ENCODE measurements around the gene ZNF548. TPM values are rescaled to one million over a fixed set of nuclear protein-coding genes. Genes with fewer than 3 reads are reported as not detected.

The ZNF548 gene
- total and polyA plus RNA-seq, 2 donors (not counting 1 experiment from before 2014, with no cell fraction given): 52.5 to 83.8 TPM

DNA sequence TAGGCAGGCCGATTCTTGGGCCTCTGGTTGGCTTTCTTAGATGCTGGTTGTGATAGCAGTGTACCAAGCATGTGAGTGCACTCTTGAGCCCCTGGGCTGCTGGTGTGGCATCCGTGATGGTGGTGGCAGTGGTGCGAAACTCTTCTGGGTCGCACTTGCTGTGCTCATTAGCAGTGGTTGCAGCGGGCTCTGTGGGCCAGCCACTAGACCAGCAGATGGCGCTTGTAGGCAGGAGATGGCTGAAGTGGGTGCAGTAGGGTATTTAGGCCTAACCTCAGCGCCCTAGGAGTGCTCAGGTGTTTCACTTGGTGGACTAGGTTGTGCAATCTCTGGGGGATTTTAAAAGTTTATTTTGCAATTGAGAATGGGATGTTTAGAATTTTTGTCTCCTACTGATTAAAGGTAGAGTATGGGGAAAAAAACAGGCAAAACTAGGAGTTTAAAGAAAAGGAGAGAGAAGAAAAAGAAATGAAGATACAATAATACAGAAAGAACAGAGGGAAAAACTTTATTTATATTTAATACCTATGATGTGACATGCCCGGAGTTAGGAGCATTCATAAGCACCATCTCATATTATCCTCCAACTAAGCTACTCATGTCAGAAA, 17.0 kb downstream of the ZNF548 start:
- 24% methylated on average over 7 of the region's 8 CpGs for WGBS (ENCODE audit: insufficient coverage)
- H3K4me3 Mint-ChIP-seq: no peak overlapping the region
- H4K20me1 ChIP-seq (ENCODE audit: control insufficient read depth, insufficient read depth, low read length, poor library complexity, severe bottlenecking): no peaks in the 10 kb centered on the region
- TF ChIP-seq EZH2 (IDR thresholded peaks at IDR 0.05; ENCODE audit: borderline replicate concordance, insufficient read depth, low read depth, low read length, poor library complexity, severe bottlenecking): no peak
- TF ChIP-seq, protein P1, sequence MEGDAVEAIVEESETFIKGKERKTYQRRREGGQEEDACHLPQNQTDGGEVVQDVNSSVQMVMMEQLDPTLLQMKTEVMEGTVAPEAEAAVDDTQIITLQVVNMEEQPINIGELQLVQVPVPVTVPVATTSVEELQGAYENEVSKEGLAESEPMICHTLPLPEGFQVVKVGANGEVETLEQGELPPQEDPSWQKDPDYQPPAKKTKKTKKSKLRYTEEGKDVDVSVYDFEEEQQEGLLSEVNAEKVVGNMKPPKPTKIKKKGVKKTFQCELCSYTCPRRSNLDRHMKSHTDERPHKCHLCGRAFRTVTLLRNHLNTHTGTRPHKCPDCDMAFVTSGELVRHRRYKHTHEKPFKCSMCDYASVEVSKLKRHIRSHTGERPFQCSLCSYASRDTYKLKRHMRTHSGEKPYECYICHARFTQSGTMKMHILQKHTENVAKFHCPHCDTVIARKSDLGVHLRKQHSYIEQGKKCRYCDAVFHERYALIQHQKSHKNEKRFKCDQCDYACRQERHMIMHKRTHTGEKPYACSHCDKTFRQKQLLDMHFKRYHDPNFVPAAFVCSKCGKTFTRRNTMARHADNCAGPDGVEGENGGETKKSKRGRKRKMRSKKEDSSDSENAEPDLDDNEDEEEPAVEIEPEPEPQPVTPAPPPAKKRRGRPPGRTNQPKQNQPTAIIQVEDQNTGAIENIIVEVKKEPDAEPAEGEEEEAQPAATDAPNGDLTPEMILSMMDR (IDR thresholded peaks at IDR 0.05): peak; percentile 72
- peaks cover 15% of the 10 kb centered on the region for H3K4me1 Mint-ChIP-seq
- H3K79me2 ChIP-seq (ENCODE audit: control insufficient read depth, insufficient read depth, low read length): peaks cover 6% of the 10 kb centered on the region
- no peak overlapping the region for H3K27ac Mint-ChIP-seq
- H3K4me2 ChIP-seq (replicated peaks; ENCODE audit: low read depth, low read length, poor library complexity, severe bottlenecking): peak overlapping the region; percentile 10
- DNase-seq (peak; percentile 78), ATAC-seq (ENCODE audit: low read depth) (peak; percentile 46)
- H3K4me3 ChIP-seq (ENCODE audit: control extremely low read depth in 1 of 5, extremely low read depth in 1 of 5, insufficient read depth in 1 of 5, low read depth in 2 of 5, low read length in 4 of 5): no peak overlapping the region
- POLR2A ChIA-PET: no interaction called here
- H3K9me3 ChIP-seq (ENCODE audit: control extremely low read depth in 1 of 3, control insufficient read depth in 2 of 3, insufficient read depth in 1 of 3, low read length in 2 of 3): peaks cover 0 to 9% (median 0%) of the 10 kb centered on the region in 3 donors
- H3K27ac ChIP-seq (ENCODE audit: low read length in 2 of 2): no peak overlapping the region
- CTCF ChIA-PET: interaction anchor here (0.8 to 1.3 kb wide), 3 partner anchors 29 to 496 kb away, joined by 3 to 6 read pairs (median 3); partner anchors contain the start of gene ZNF749
- H2AFZ ChIP-seq (ENCODE audit: insufficient read depth, low read depth, low read length, poor library complexity, severe bottlenecking): peak overlapping the region; percentile 34
- no peak overlapping the region for H3K9ac ChIP-seq (ENCODE audit: low read length)
- intact Hi-C loops (cut with micrococcal nuclease): loop anchor here (1.0 kb wide), 3 partner anchors 173 to 749 kb away; no protein-coding TSS in a partner anchor
- peaks cover 6 to 10% of the 10 kb centered on the region in 2 donors for H3K4me1 ChIP-seq (ENCODE audit: control insufficient read depth in 2 of 2, insufficient read depth in 2 of 2, low read length in 2 of 2)
- no peaks in the 10 kb centered on the region for H3K27me3 ChIP-seq (replicated peaks in 1 of 4; ENCODE audit: control extremely low read depth in 1 of 4, control insufficient read depth in 3 of 4, insufficient read depth in 4 of 4, low read length in 3 of 4)
- H3K27me3 Mint-ChIP-seq: no peaks in the 10 kb centered on the region
- H3K9me3 Mint-ChIP-seq (ENCODE audit: insufficient read depth): no peaks in the 10 kb centered on the region
- no peaks in the 10 kb centered on the region for H3K36me3 ChIP-seq (replicated peaks in 1 of 2; ENCODE audit: control extremely low read depth in 1 of 2, control insufficient read depth in 1 of 2, extremely low read depth in 1 of 2, insufficient read depth in 2 of 2, low read length in 1 of 2)

Measured in B cell (primary cell).